ENCODE measurements around the gene DICER1. TPM values are rescaled to one million over a fixed set of nuclear protein-coding genes. Genes with fewer than 3 reads are reported as not detected.

The DICER1 gene
- total RNA-seq, 1 donor from 2014 or later = 70.0 TPM

DNA sequence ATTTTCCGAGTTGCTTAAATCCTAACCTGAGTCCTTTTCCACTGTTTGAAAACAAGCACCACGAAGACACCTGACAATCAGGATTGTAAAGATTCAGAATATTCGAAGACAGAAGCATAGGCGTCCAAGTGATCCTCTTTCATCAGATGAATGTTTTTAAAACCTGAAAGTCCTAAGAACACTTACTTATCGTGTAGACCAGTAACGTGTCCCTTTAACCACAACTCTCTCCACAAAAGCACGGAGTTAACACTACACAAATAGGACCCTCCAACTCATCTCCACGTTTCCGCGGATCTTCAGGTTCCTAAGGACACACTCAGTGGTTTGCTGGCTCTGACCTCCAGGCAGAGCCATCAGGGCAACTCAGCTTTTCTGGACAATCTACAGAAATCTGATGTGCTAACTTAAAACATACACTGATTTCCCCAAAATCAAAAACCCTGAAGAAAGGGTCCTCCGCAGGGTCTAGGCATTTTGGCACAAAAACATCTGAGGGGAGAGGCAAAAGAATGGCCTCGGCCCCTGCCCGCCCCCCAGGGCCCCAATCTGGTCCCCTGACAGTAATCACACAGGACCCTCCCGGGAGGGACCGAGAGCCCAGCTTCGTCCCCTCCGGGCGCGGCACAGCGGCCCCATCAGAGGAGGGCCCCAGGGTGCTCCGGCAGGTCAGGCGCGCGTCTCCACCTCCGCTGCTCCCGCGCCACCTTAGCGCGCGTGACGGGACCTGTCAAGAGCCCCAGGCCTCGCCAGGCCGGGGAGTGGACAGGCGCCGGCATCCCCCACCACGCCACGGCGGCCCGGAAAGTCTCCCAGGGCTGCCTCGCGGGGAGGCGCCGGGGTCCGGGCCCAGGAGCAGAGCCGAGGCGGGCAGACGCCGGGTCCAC, 925 bp downstream of the DICER1 start:
- Histone ChIP-seq H3K4me3 (peak overlapping the region; percentile 76), H3F3A (ENCODE audit: low read depth) (no peaks in the 10 kb centered on the region), H3K4me2 (peak overlapping the region; percentile 98), H3K79me2 (ENCODE audit: low read depth) (peaks cover 62% of the 10 kb centered on the region), H3K27me3 (no peaks in the 10 kb centered on the region), H3K4me1 (peaks cover 11% of the 10 kb centered on the region), H4K20me1 (ENCODE audit: low read depth) (peaks cover 24% of the 10 kb centered on the region), H3K36me3 (no peaks in the 10 kb centered on the region), H2AFZ (replicated peaks) (peak overlapping the region; percentile 71), H3K27ac (no peak overlapping the region), H3K9me3 (ENCODE audit: low read depth) (no peaks in the 10 kb centered on the region), H3K9ac (peak overlapping the region; percentile 64)
- TF ChIP-seq EZH2 (IDR thresholded peaks at IDR 0.05) (no peak), EZH2phosphoT487 (IDR thresholded peaks at IDR 0.05) (no peak)
- TF ChIP-seq, protein P1, sequence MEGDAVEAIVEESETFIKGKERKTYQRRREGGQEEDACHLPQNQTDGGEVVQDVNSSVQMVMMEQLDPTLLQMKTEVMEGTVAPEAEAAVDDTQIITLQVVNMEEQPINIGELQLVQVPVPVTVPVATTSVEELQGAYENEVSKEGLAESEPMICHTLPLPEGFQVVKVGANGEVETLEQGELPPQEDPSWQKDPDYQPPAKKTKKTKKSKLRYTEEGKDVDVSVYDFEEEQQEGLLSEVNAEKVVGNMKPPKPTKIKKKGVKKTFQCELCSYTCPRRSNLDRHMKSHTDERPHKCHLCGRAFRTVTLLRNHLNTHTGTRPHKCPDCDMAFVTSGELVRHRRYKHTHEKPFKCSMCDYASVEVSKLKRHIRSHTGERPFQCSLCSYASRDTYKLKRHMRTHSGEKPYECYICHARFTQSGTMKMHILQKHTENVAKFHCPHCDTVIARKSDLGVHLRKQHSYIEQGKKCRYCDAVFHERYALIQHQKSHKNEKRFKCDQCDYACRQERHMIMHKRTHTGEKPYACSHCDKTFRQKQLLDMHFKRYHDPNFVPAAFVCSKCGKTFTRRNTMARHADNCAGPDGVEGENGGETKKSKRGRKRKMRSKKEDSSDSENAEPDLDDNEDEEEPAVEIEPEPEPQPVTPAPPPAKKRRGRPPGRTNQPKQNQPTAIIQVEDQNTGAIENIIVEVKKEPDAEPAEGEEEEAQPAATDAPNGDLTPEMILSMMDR (IDR thresholded peaks at IDR 0.05) = no peak
- Mint-ChIP-seq H3K4me1 (peaks cover 27% of the 10 kb centered on the region), H3K27ac (peak overlapping the region; percentile 64), H3K36me3 (peaks cover 30% of the 10 kb centered on the region), H3K4me3 (peak overlapping the region; percentile 87), H3K27me3 (ENCODE audit: insufficient read depth, low read depth) (peaks cover 2% of the 10 kb centered on the region), H3K9me3 (peaks cover 12% of the 10 kb centered on the region)
- DNase-seq (ENCODE audit: low spot score) = peak; percentile 38

- Histone ChIP-seq H3K9ac (no peak overlapping the region), H3K4me1 (peaks cover 11% of the 10 kb centered on the region), H3K79me2 (ENCODE audit: low read depth) (peaks cover 76% of the 10 kb centered on the region), H3K36me3 (no peaks in the 10 kb centered on the region), H3K27me3 (no peaks in the 10 kb centered on the region), H3K27ac (no peak overlapping the region), H3K9me3 (ENCODE audit: low read depth) (no peaks in the 10 kb centered on the region), H3F3A (ENCODE audit: low read depth) (no peaks in the 10 kb centered on the region), H3K4me3 (no peak overlapping the region), H4K20me1 (ENCODE audit: low read depth) (peaks cover 37% of the 10 kb centered on the region), H3K4me2 (peak overlapping the region; percentile 98), H2AFZ (replicated peaks) (no peak overlapping the region)
- H3K4me3 Mint-ChIP-seq = peak overlapping the region; percentile 87
- TF ChIP-seq EZH2phosphoT487 (IDR thresholded peaks at IDR 0.05) (no peak), EZH2 (IDR thresholded peaks at IDR 0.05) (no peak)
- TF ChIP-seq, protein P1 (IDR thresholded peaks at IDR 0.05) = no peak
- peaks cover 2% of the 10 kb centered on the region for H3K27me3 Mint-ChIP-seq (ENCODE audit: insufficient read depth, low read depth)
- peaks cover 15% of the 10 kb centered on the region for H3K9me3 Mint-ChIP-seq
- H3K36me3 Mint-ChIP-seq = peaks cover 37% of the 10 kb centered on the region
- H3K4me1 Mint-ChIP-seq = peaks cover 24% of the 10 kb centered on the region
- peak overlapping the region; percentile 57 for H3K27ac Mint-ChIP-seq
- DNase-seq (ENCODE audit: low spot score) = no peak
Measured at GRCh38 chr14:95155045-95155444, 2.3 kb downstream of the DICER1 start.

- no peak for DNase-seq (ENCODE audit: low spot score)
- Histone ChIP-seq H3K4me3 (no peak overlapping the region), H3K27me3 (no peaks in the 10 kb centered on the region), H3K9ac (no peak overlapping the region), H3F3A (ENCODE audit: low read depth) (no peaks in the 10 kb centered on the region), H3K9me3 (ENCODE audit: low read depth) (no peaks in the 10 kb centered on the region), H3K79me2 (ENCODE audit: low read depth) (peaks cover 88% of the 10 kb centered on the region), H3K4me2 (no peak overlapping the region), H3K4me1 (peaks cover 11% of the 10 kb centered on the region), H3K27ac (no peak overlapping the region), H2AFZ (replicated peaks) (no peak overlapping the region), H3K36me3 (no peaks in the 10 kb centered on the region), H4K20me1 (ENCODE audit: low read depth) (peaks cover 40% of the 10 kb centered on the region)
- no peak for TF ChIP-seq EZH2phosphoT487 (IDR thresholded peaks at IDR 0.05)
- TF ChIP-seq EZH2 (IDR thresholded peaks at IDR 0.05) = no peak
- TF ChIP-seq, protein P1 (IDR thresholded peaks at IDR 0.05) = no peak
- Mint-ChIP-seq H3K36me3 (peaks cover 43% of the 10 kb centered on the region), H3K27me3 (ENCODE audit: insufficient read depth, low read depth) (peaks cover 2% of the 10 kb centered on the region), H3K4me1 (peaks cover 24% of the 10 kb centered on the region), H3K9me3 (peaks cover 21% of the 10 kb centered on the region), H3K27ac (no peak overlapping the region), H3K4me3 (no peak overlapping the region)
Measured at GRCh38 chr14:95153866-95154265, 3.5 kb downstream of the DICER1 start.

All from neural progenitor cell (in vitro differentiated cells).